HG03432 (cell line): ENCODE data around the gene CDH22.

ENCODE experiments used
- ATAC-seq: cut with Tn5 transposase; IDR thresholded peaks from one replicate; pipeline ENCODE4 v1.9.1; 2021; ENCODE audit warnings: mild to moderate bottlenecking, moderate library complexity; ENCODE audit not compliant: unreplicated experiment

CDH22 gene

GRCh38 chr20:46128310-46129151 is 179.8 kb downstream of the CDH22 start:
- ATAC-seq, result no peak

- no peak for ATAC-seq
Measured at GRCh38 chr20:46127396-46128010, 180.8 kb downstream of the CDH22 start.

GRCh38 chr20:46126440-46127056 is 181.8 kb downstream of the CDH22 start:
- ATAC-seq, result no peak
